LoVo (cell line): Measurements from ENCODE around the gene DGKB.

Experiments
- DNase-seq: peaks from one replicate; pipeline ENCODE4 v3.0.0-alpha.2; 2016; ENCODE audit warnings: low spot score

The DGKB gene

DNA sequence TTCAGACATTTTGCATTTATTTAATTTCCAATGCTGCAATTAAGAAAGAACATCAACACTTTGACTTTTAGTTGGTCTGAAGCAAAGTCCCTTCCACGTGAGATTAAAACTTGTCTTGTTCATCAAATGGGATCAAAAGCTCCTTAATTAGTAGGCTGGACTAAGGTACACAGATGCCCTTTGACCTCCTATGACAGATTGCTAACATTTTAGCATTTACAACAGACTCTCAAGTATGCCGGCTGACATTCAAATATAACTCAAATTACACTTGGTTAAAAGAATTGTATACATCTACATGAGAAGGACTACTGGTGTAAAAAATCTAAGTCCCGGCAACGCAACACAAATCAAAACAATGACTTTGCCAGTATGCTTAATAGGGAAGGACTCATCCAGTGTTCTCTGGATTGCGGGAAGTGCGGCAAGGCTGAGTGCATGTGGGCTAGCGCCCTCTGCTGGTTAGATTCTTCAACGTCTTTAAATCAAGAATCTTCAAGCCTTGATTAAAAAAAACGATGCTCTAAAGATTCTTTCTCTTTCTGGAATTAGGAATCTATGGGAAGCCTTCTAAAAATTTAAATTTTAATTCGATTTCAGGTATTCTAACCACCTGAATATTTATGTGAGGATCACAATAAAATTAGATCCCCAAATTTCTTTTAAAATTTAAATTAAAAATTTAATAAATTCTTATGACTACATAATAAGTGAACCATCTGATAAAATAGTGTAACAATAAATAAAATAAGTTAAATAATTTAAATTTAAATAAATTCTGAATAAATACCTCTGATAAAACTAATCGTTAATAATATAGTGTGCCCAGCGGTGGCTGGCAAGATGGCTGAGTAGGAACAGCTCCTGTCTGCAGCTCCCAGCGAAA lies 444.7 kb downstream of the DGKB start:
- DNase-seq = peak; percentile 87

DNA sequence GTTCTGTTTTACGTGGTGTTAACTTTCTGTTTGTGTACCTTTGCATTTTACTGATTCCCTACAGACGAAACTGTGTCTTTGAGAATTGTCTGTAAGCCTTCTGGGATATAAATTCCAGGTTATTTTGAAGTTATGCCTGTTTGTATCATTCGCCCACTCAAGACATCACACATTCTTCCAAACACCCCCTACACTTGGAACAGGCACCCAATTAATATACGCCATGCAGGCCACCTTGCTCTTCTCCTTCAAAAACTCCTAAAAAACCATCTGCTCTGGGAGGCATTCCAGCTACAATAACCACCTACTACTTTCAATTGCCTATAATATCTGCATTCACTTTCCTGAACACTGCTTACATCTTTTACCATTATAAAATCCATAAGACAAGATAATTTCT lies 453.3 kb downstream of the DGKB start:
- no peak for DNase-seq

DNA sequence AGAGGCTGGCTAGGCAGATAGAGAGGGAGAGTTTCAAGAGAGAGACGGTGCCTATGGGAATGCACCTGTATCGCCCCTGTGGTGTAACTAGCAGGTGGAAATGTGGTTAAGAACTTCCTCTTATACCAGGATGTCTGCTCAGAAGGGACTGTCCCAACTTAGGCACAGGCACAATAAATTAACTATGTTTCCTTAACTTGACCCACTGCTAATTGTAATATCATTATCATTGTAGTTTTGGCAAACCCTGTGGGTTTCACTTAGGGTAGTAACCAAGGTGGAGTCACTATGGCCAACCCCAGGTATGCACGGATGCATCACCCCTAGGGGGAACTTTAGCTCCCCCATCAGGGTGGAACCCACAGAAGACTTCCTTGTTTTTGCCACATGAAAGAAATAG lies 455.7 kb downstream of the DGKB start:
- DNase-seq = no peak

DNA sequence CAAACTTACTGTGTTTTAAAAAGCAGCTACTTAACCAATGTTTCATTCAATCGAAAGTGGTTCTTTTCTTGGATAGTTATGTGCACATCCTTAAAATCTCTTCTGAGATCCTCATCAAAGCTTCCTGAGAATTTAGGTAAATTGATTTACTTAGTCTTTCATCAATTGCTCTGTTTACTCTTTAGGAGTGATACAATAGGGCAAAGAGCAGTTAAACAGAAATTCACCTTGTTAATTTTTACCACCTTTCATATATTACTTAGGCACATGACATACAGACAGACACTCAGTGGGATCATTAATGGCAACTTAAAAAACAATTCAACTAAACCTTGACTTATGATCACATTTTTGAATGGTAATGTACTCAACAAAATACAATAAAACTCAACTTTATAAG lies 456.3 kb downstream of the DGKB start:
- no peak for DNase-seq

DNA sequence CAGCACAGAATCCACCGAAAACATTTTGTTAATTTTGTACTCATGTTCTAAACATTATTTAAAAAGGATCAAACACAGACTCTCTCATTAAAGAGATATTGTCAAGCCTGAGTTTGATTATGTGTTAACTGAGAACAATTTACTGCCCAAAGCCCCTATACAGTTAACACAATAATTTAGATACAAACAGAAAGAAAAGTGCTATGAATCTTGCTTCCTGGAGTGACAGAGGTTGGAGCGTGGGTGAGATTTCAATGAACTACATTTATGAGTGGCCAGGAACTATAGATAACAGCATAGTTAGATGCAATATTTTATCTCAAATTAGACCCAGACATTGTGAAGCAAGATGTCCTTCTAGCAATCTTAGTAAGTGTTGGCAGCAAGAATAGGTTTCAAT lies 464.2 kb downstream of the DGKB start:
- DNase-seq = no peak

DNA sequence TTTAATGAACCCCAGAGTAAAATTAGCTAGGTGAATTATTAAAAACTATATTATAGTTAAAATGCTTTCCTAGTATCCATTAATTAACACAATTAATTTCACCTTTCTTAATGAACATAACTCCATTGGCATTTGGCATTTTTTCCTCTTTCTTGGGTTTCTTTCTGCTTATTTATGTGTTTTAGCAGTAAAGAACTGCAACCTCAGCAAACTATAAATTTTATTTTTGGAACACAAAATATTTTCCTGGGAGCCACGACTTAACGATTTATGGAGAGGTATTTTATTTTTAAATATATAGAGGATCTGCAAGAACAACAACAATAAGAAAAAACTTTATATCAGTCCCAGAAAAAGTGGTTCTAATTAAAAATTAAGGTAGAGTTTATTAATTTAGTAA lies 465.7 kb downstream of the DGKB start:
- DNase-seq = no peak

DNA sequence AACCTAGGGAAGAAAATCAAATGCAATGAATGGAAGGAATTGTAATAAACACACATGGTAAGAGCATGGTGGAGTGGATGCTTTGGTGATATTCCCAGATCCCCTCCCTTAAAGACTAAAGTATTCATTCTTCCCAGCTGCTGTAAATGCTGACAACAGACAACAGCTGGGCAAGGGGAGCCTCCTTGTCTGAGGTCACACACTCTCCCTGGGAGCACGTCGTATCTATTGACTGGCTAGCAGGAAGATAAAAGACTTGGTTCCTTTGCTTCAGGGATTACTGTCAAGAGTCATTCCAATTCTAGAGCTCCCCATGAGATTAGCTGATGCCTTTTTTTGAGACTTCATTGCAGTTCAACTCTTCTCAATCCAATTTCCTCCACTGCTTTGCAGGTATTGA lies 469.6 kb downstream of the DGKB start:
- no peak for DNase-seq

DNA sequence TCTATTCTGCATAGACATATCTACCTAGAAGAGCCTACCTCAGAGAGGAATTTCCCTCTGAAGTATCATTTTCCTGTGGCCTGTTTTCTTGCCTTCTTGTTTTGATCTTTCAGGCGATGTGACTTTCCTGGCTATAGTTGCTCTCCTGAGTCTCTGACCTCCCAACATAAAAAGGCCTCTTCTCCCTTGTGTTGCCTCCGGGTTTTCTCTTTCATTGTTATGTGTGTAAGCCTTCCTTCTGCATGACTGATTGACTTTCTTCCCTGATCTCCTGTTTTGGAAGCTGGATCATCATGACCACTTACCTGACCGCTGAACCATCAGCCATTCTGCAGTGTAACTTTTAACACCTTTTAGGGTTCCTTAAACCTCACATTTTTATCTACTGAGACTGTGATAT lies 471.6 kb downstream of the DGKB start:
- no peak for DNase-seq

DNA sequence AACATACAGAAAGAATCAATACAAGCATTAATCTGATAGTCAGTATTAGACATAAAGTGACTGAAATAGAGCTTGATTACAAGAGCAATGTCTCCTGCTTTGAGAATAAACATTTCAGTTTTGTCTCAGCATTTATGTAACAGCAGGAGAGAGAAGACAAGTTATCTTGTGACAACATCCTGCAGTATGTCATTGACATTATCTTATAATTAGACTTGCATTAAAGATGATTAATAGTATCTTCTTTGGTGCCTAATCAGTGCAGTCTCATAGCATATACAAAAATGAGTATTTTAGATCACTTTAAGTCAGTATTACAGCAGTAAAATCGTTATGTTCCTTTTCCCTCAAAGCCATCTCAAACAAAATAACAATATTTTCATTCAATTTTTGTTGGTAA lies 477.0 kb downstream of the DGKB start:
- no peak for DNase-seq

DNA sequence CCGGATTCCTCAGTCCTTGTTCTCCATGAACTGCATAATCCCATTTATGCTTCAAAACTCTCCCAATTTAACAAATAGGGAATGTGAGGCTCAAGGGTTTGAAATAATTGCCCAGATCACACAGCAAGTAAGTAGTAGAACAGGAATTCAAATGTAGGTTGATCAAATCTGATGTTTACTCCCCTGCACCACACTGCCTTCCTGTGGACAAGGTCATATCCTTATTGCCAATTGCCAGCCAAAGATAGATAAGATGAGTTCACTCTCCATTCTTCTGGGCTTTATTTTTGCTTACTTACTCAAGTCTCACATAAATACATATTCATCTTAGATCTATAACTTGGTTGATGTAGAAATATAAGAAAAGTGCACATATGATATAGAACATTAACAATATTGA lies 477.9 kb downstream of the DGKB start:
- DNase-seq = no peak

DNA sequence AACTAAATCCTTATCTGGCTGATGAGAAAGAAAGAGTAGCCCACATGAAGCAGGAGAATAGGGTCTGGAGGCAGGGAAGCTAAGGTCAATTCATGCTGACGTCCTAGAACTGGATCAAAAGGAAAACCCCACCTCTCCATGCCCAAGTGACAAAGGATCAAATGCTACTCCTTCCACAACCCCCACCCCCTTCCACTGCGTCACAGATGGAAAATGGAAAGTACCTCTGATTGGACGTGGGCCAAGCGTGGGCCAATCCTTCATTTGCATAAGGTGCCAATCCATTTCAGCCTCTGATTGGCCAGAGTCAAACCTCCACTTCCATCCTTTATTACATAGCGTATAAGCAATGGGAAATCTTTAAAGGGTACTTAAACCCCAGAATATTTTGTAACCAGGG lies 481.8 kb downstream of the DGKB start:
- no peak for DNase-seq

DNA sequence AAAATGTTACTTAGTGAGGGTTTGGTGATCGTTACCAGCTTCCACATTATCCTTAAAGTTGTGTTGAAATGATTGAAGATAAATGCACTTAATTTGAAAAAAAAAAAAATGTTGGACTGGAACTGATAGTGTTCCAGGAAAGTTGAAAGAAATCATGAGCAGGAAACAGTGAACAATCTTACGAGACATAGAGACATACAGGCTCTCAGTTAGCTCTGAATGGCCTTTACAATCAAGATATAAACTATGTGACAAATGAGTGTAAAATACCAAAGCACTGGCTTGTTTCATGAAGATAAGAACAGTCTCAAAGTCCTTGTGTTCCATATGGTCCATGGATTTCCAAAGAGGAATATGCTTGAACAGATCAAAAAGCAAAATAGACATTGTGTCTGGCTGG lies 483.0 kb downstream of the DGKB start:
- no peak for DNase-seq

DNA sequence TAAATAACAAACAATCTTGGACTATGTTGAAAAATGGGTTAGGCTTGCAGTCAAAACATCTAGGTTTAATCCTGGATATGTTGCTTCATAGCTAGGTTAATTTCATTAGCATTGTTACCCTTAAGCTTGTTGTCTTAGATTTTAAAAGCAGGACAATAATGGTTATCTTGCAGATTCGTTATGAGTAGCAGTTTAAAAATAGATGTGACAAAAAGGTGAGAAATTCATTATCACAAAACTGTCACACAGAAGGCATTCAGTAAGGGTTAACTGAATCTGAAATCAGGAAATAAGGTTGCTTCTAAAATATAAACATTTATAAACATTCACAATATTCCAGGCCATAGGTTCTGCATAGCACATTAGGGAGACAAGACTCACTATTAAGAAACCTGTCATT lies 483.9 kb downstream of the DGKB start:
- no peak for DNase-seq

DNA sequence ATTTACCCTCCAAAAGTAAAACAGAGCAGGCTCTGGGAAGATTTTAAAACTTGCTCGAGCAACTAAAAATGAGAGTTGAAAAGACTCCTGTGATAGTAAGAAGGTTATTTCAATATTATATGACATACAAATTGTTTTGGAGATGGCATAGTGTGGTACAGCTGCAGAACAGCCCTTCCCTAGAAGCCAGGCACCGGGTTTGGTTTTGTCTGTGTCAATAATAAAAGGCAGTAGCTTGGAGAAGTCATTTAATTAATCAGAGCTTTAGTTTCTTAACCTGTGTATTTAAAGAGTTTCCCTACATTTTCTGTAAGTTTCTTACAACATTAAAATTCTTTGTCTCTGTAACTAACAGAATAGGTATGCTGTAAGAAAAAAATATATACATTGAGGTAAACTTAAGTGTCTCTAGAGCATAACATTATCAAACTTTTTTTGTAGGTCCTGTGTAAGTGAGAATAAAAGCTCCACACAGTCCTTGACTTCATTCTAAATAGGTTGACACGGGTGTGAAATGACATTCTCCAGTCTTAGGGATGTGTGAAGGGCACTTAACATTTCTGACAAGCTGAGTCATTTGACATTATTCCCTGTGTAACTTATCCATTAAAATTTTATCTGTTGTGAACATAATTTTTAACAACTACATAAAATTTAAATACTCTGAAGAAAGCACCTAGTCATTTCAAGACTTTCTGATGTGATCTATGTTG lies 488.1 kb downstream of the DGKB start:
- DNase-seq = no peak

DNA sequence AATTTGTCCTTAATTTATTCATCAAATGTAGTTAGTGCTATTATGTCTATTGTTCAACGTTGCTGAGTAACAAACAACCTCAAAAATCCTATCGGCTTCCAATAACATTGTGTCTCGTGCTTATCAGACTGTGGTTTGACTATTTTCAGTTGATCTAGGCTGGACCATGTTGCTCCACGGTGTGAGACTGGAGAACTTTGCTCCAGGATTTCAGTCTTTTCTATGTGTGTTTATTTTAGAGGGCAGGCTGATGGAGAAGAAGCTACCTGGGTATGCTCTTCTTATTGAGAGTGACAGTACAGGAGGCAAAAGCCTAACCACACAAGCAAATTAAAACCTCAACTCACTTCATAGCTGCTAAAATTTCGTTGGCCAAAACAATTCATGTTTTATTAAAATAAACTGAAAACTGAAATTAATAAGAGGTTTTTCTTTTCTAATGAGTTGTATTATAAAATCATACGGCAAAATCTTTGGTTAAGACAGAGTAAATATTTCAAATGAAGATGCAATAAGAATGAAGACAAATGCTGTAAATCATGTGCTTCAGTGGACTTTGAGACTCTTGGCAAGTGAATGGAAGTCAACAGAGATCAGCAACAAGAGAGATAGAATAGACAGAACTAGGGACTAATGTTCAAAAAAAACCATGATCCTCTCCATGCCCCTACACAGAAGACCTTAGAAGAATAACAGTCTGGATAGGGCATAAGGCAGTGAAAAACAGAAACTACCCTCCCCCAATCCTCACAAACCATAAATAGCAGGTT lies 495.1 kb downstream of the DGKB start:
- DNase-seq = no peak

DNA sequence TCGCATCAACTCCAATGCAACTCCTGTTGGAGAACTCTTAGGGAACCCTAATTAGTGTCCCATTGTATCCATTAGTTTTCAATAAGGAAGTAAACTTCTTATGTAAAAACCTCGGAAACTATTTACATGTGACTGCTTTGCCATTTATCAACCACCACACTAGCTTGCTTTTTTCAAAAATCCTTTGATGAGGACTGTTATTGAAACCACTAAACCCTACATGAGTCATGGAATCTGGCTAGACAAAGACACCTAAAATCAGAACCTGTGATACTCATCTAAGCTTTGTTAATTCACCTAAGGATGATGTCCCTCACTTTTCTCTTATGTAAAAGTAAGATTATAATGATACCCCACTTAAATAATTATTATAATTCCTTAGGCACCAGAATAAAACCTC lies 499.0 kb downstream of the DGKB start:
- no peak for DNase-seq

DNA sequence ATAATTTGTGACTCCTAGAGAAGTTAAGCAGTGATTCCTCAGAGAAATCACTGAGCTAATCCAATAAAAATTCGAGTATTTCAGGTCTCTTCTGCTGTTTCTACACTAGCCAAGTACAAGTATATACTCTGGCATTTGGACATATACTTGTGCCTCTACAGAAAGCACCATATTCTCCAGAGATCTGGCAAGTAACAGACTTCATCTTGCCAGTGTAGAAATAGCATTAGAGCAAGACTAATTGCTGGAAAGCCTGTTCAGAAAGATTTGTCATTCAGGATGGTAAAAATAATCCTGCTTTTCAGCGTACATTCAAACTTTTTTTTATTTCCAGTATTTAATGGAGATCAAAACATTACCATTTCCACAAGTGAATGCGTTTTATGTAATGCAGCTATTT lies 502.3 kb downstream of the DGKB start:
- no peak for DNase-seq

DNA sequence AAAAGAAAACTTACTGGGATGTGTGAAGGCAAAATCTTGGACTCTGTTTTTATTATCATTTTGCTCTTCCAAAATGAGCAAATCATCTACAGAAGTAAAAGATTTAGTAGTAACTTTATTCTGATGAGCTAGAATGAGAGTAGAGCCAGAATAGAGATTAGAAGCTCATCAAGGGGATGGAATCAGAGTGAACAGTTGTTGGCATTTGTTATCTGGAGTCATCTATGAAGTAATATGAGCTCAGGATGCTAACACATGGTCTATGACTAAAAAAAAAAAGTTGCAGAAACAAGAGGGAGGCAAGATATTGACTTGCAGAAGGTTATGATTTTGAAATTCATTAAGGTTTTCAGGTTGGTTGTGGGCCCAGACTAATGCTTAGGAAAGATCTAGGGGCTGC lies 504.0 kb downstream of the DGKB start:
- DNase-seq = no peak

DNA sequence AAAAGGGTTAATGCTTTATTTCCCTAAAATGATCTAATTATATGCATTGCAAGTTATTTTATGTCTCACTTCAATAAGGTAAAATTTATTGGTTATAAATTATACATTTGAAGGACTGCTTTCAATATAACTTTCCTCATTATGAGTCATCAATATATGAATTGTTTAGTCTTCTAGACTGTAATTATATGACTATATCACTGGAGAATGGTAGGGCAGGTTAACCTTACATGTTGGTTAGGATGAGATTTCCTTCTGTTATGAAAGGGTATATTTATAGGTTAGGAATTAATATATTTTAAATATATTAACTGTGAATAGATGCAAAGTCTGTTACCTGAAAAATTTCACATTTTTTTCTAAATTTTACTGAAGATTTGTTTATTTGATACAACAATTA lies 506.7 kb downstream of the DGKB start:
- DNase-seq = no peak

DNA sequence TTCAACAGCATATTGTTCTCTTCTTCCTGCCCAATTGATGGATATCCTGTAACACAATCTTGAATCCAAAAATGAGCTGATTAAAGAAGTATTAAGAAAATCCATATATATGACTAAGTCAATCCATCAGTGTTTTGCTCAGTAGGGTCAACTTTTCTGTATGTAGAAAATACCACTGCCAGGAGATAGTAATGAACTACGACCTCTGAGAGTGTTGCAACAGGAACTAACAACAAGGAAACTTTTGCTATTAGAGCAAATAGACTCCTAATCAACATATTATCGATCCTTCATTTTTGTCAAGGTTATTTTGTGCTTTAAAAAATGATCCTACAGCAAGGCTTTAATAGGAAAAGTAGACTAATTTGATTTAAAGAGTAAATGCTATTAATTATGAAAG lies 507.8 kb downstream of the DGKB start:
- DNase-seq = no peak

DNA sequence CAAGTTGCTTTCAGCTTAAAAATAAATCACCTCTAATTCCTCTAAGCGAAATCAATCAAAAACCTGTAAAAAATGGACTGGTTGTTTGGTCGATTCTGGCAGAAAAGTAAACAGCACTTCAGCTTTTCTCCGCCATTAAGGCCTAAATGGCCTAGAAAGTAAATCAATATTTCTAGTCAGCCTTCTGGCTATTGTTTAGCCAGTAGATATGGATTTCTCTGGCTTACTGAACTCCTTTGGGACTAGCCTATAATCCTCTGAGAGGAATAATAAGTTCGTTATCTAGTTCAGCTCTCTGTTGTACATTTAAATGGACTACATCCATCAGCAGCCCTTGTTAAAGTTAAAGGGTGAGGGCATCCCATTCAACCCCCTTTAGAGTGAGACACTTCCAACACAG lies 513.0 kb downstream of the DGKB start:
- DNase-seq = no peak

DNA sequence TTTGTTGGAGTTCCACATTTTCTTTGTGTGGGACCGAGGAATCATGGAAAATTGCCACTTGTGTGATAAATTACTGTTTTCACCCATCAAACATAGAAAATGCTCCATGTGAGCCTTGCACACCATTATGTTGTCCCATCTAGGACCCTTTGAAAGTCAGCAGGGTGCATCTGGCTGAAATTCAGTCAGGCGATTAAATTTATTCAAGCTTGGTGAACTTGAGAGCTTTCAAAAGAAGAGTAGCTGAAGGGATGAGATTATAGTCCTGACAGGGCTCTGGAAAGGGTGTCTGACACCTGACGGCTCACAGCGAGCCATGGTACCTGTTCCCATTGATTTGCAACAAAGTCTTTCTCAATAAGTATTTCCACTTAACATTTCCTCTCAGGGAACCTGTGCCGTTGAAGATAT lies 513.4 kb downstream of the DGKB start:
- DNase-seq = no peak

DNA sequence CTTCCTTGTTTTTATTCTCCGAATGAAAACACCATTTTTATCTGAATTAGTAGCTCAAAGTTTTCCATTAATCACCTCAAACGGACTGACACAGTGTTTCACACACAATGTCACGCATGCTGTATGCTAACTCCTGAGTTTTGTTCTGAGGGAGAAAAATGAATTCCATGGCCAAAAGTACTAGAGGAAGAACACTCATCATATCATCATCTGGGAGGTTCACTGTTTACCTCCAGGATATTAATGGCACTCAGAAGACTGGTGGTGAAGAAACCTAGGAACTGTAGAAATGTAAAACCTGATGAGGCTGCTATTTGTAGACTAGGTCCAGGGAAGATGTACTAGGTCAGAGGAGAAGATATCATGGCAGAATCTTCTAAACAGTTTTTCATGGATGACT lies 517.5 kb downstream of the DGKB start:
- no peak for DNase-seq
